Ovary (tissue), 3 donors: ENCODE results near the gene TPD52L1.

Experiments
- CTCF ChIP-seq, 3 donors: fragments of 450-650 bp in 2 of 3; fragments of 200-600 bp in 1 of 3; IDR thresholded peaks; one replicate each; pipeline versions ENCODE4 v1.5.1 to v1.8.0; 2016 to 2022; ENCODE audit warnings: antibody characterized with exemption in 3 of 3, mild to moderate bottlenecking in 1 of 3
- EP300 ChIP-seq: sonication (generic); formaldehyde crosslinking; IDR thresholded peaks from one replicate; pipeline ENCODE4 v1.6.1; 2017; ENCODE audit warnings: antibody characterized with exemption
- donor health status: DM: no; HTN: no; CAD: no.

- TF ChIP-seq CTCF (IDR thresholded peaks at IDR 0.05) = no peak
- no peak for TF ChIP-seq EP300
Measured at GRCh38 chr6:125203395-125203794, 49.8 kb downstream of the TPD52L1 start.
